ENCODE data around the gene MFAP4. TPM values are rescaled to one million over a fixed set of nuclear protein-coding genes. Genes with fewer than 3 reads are reported as not detected.

The MFAP4 gene
- total RNA-seq, 1 experiment from 2014 or later = 24.8 TPM

DNA sequence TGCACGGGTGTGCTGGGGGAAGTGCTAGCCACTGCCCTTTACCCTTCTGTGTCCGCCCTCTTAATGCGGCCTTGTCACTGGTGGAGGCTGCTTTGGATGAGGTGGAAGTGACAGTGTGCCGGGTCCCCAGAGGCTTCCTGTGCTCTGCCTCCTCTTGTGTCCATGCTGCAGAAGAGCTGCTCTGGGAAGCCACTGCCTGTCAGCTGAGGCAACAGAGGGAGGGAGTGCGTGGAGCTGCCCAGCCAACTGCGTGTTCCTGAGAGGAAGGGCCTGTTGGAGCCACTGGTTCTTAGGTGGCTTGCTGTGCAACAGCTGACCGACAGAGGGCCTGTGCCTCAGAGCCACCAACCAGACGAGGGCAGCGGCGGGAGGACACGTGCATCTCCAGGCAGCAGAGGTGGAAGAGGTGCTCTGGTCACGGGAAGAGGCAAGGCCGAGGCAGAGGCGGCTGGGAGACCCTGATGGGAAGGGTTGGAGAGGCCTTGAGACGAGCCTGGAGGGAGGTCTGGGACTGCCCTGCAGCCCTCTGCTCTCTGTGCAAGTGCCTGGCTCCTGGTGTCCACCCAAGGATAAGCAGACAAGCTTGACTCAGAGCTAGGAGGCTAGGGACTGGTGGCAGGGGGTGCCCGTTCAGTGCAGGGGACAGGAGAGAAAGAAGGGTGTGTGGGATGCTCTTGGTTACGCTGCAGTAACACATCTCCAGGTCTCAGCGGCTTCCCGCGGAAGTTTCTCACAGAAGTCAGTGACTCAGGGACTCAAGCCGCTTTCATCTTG, 49.9 kb downstream of the MFAP4 start:
- Histone ChIP-seq H3K36me3 (replicated peaks; ENCODE audit: control insufficient read depth, insufficient read depth, low read length) (peaks cover 6% of the 10 kb centered on the region), H3K4me3 (ENCODE audit: insufficient read depth, low read depth, low read length) (no peak overlapping the region), H3K27me3 (ENCODE audit: control insufficient read depth, insufficient read depth, low read length) (no peaks in the 10 kb centered on the region)
- peak; percentile 76 for DNase-seq

DNA sequence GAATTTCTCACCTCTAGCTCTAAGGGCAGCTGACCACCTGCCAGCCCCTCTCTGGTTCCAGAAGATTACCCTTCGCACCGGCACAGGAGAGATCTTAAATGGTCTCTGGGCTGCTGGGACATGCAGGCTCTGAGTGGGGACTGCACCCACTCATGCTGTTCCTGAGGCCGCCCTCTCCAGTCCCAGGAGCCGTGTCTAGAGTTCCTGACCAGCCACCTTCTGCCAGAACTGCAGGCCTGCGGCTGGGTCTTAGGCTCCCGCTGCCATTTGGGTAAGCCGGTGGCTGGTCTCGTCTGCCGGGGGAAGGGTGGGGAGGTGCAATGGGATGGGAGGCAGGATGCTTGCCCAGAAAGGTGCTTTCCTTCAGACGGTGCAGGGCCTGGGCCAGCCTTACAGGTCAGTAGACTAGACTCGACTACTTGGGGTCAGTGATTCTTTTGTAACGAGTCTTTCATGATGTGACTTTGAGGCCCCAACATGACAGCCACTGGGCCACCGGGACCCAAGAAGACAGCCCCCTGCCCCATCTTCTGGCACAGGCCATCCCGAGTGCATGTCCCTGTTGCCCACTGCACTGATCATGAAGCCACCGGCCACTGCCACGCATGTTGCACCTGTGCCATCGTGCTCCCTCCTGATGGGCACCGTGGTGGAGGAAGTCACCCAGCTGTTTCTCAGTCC, 50.9 kb downstream of the MFAP4 start:
- Histone ChIP-seq H3K4me3 (ENCODE audit: insufficient read depth, low read depth, low read length) (no peak overlapping the region), H3K27me3 (ENCODE audit: control insufficient read depth, insufficient read depth, low read length) (no peaks in the 10 kb centered on the region), H3K36me3 (replicated peaks; ENCODE audit: control insufficient read depth, insufficient read depth, low read length) (peaks cover 9% of the 10 kb centered on the region)
- DNase-seq = no peak

DNA sequence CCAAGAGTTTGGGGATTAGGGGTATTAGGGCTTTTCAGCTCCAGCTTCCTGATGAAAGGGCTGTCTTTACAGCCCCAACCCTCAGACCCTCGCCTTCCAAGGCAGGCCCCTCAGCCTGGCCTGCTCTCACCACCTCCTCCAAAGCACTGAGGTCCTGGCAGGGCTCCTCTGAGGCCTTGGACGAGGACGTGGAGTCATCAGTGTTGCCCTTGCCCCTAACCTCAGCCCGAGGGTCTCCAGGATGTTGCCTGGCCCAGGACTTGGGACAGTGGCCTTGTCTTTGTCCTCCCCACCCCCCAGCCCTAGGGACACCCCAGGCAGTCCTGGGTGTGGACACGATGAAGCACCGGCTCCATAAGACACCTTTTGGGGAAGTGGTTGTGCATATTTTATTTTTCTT, 52.7 kb downstream of the MFAP4 start:
- Histone ChIP-seq H3K36me3 (replicated peaks; ENCODE audit: control insufficient read depth, insufficient read depth, low read length) (peaks cover 11% of the 10 kb centered on the region), H3K27me3 (ENCODE audit: control insufficient read depth, insufficient read depth, low read length) (no peaks in the 10 kb centered on the region)
- DNase-seq = no peak

DNA sequence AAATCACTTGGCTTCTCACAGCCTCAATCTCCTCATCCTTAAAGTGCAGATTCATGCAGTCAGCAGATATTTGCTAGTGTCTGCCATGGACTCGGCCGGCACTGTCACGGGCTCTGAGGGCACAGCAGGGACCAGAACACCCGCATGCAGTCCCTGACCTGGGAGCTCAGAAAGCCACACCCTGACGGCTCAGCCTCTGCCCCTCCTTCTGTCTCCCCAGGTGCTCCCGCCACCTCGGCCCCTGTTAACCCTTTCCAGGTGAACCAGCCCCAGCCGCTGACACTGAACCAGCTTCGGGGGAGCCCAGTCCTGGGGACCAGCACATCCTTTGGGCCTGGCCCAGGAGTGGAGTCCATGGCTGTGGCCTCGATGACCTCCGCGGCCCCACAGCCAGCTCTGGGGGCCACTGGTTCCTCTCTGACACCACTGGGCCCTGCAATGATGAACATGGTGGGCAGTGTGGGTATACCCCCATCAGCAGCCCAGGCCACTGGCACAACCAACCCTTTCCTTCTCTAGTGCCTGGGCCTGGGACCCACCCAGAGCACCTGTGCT, 53.2 kb downstream of the MFAP4 start:
- Histone ChIP-seq H3K4me3 (ENCODE audit: insufficient read depth, low read depth, low read length) (no peak overlapping the region), H3K36me3 (replicated peaks; ENCODE audit: control insufficient read depth, insufficient read depth, low read length) (peaks cover 13% of the 10 kb centered on the region), H3K27me3 (ENCODE audit: control insufficient read depth, insufficient read depth, low read length) (no peaks in the 10 kb centered on the region)
- peak; percentile 80 for DNase-seq

More for the DNA sequence above, 52.7 kb downstream of the MFAP4 start:
- H3K4me3 ChIP-seq (ENCODE audit: insufficient read depth, low read depth, low read length) = no peak overlapping the region

Other genes starting within 250 kb of the MFAP4 start
- gene EPN2, start 149.8 kb downstream of the MFAP4 start, total RNA-seq (2014; rRNA removed; shearing (Covaris generic)) = 23.7 and 30.3 TPM in 2 replicates
- 61.5 and 63.5 TPM in 2 replicates for gene B9D1, start 24.5 kb downstream of the MFAP4 start, total RNA-seq (2014; rRNA removed; shearing (Covaris generic))
- 26.1 and 30.4 TPM in 2 replicates for gene MAPK7, start 8.7 kb downstream of the MFAP4 start, total RNA-seq (2014; rRNA removed; shearing (Covaris generic))
- gene RNF112, start 24.0 kb upstream of the MFAP4 start, total RNA-seq (2014; rRNA removed; shearing (Covaris generic)) = 2.3 and 3.0 TPM in 2 replicates
- 11.6 and 13.0 TPM in 2 replicates for gene SLC47A1, start 146.7 kb upstream of the MFAP4 start, total RNA-seq (2014; rRNA removed; shearing (Covaris generic))